Measurements from ENCODE around the gene DACT3. TPM values are rescaled to one million over a fixed set of nuclear protein-coding genes. Genes with fewer than 3 reads are reported as not detected.

Gene DACT3
- total and polyA plus RNA-seq, 2 experiments from 2014 or later: 0.78 to 2.6 TPM

- Histone ChIP-seq H2AFZ (no peak overlapping the region), H3K79me2 (replicated peaks; ENCODE audit: insufficient read depth) (peaks cover 21% of the 10 kb centered on the region), H3K36me3 (ENCODE audit: insufficient read depth) (no peaks in the 10 kb centered on the region), H3K4me1 (ENCODE audit: insufficient read depth) (peaks cover 6% of the 10 kb centered on the region), H3K4me3 (no peak overlapping the region), H4K20me1 (replicated peaks; ENCODE audit: insufficient read depth) (peaks cover 10% of the 10 kb centered on the region; the same call in 1 of the 2 replicates), H3F3A (replicated peaks; ENCODE audit: low read depth) (no peaks in the 10 kb centered on the region), H3K4me2 (no peak overlapping the region), H3K27ac (ENCODE audit: low read depth) (no peak overlapping the region), H3K27me3 (ENCODE audit: insufficient read depth) (no peaks in the 10 kb centered on the region), H3K9me2 (ENCODE audit: insufficient read depth) (no peaks in the 10 kb centered on the region)
- Mint-ChIP-seq H3K27ac (no peak overlapping the region), H3K27me3 (ENCODE audit: insufficient read depth, low read depth, poor library complexity) (peaks cover 9% of the 10 kb centered on the region), H3K36me3 (ENCODE audit: low read depth) (no peaks in the 10 kb centered on the region; the same call in 1 of the 3 replicates), H3K4me1 (peaks cover 21% of the 10 kb centered on the region), H3K4me3 (no peak overlapping the region), H3K9me3 (peaks cover 2% of the 10 kb centered on the region; the same call in 1 of the 3 replicates)
- ATAC-seq (no peak), DNase-seq (ENCODE audit: low spot score) (no peak)
- no peak for TF ChIP-seq ZNF331 (CRISPR knock-in tag; IDR thresholded peaks at IDR 0.05; ENCODE audit: low read depth)
- no peak for TF ChIP-seq EZH2phosphoT487 (IDR thresholded peaks at IDR 0.05; ENCODE audit: unreplicated experiment)
- no peak for TF ChIP-seq ZNF462 (CRISPR knock-in tag; IDR thresholded peaks at IDR 0.05)
- TF ChIP-seq CREB1 (CRISPR knock-in tag; IDR thresholded peaks at IDR 0.05; ENCODE audit: low read depth): no peak
- no peak for TF ChIP-seq EZH2 (IDR thresholded peaks at IDR 0.05; ENCODE audit: low read depth, unreplicated experiment)
- TF ChIP-seq POLR2AphosphoS5 (IDR thresholded peaks at IDR 0.05; ENCODE audit: low read depth): no peak
- no peak for TF ChIP-seq NANOG (IDR thresholded peaks at IDR 0.05; ENCODE audit: borderline replicate concordance)
- no peak for TF ChIP-seq STAT1 (IDR thresholded peaks at IDR 0.05; ENCODE audit: unreplicated experiment)
- no peak for TF ChIP-seq ETS1 (IDR thresholded peaks at IDR 0.05)
- TF ChIP-seq ZNF114 (CRISPR knock-in tag; IDR thresholded peaks at IDR 0.05): no peak
- TF ChIP-seq REST (IDR thresholded peaks at IDR 0.05; ENCODE audit: unreplicated experiment): no peak
- TF ChIP-seq JUNB (IDR thresholded peaks at IDR 0.05; ENCODE audit: unreplicated experiment): no peak
- no peak for TF ChIP-seq CTCF (conservative IDR thresholded peaks at IDR 0.05; ENCODE audit: low read depth in 2 of 2)
These were observed 62.5 kb downstream of the DACT3 start for GRCh38 chr19:46598372-46598917.

All from GM23338 (cell line).